ENCODE data around the gene MDFIC.
"Not testable (repeated sequence)": the region's sequence is repeated elsewhere in the genome, so short reads cannot be mapped to it uniquely, and the experiment has no call there.

MDFIC gene, protein sequence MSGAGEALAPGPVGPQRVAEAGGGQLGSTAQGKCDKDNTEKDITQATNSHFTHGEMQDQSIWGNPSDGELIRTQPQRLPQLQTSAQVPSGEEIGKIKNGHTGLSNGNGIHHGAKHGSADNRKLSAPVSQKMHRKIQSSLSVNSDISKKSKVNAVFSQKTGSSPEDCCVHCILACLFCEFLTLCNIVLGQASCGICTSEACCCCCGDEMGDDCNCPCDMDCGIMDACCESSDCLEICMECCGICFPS

GRCh38 chr7:114922026-114922651, at the start of gene MDFIC:
TSS of gene MDFIC (plus strand) at chr7:114922094. CDS start at chr7:114923034, 940 bp downstream.
- peak; percentile 71 to 76 for DNase-seq

GRCh38 chr7:114874170-114874569, 47.7 kb upstream of the MDFIC start:
- DNase-seq = no peak

DNA sequence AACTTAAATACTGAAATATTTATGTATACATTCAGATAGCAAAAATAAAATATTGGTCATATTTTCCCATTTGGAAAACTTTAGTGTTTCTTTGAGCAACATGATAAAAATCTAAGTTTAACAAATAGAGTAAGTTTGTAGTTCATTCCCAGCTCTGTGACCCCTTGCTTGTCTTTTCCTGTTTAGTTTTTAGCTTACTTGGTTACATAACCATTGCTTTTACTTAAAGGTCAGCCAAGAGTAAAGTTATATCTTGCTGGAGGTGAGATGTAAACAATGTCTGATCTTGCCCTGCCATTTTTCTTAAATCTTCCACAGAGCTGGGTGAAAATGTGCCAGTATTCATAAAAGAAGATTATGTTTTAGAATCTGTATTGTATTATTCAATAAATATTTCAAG, 46.7 kb upstream of the MDFIC start:
- DNase-seq = no peak

- DNase-seq = no peak
Observed at GRCh38 chr7:114879554-114879953, 42.3 kb upstream of the MDFIC start.

DNA sequence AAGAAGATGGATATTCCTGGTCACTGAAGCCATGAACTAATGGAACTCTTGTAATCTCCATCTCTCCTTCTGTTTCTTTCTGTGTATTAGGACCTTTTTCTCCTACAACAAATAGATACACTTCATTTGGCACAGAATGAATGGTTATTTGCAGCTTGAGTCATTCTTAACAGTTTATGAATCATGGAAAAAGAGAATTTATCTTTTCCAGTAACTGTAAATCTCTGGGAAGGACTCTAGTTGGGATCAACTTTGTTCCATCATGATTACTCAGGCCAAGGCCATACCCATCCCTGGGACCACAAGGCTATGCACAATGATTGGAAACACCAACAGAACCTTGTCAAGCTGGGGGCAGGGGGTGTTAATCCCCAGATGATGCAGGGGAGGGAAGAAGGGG, 36.1 kb upstream of the MDFIC start:
- no peak for DNase-seq

- no peak for DNase-seq
Observed at GRCh38 chr7:114886241-114886640, 35.7 kb upstream of the MDFIC start.

DNA sequence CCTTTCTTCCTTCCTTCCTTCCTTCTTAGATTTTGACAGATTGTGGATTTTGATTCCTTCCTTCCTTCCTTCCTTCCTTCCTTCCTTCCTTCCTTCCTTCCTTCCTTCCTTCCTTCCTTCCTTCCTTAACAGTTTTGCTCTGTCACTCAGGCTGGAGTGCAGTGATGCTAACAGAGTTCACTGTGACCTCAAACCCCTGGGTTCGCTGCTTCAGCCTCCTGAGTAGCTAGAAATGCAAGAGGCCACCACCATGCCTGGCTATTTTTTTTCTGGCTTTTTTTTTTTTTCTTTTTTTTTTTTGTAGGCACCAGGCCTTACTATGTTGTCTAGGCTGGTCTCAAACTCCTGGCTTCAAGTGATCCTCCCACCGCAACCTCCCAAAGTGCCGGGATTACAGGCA, 32.8 kb upstream of the MDFIC start:
- DNase-seq = not testable (repeated sequence)

DNA sequence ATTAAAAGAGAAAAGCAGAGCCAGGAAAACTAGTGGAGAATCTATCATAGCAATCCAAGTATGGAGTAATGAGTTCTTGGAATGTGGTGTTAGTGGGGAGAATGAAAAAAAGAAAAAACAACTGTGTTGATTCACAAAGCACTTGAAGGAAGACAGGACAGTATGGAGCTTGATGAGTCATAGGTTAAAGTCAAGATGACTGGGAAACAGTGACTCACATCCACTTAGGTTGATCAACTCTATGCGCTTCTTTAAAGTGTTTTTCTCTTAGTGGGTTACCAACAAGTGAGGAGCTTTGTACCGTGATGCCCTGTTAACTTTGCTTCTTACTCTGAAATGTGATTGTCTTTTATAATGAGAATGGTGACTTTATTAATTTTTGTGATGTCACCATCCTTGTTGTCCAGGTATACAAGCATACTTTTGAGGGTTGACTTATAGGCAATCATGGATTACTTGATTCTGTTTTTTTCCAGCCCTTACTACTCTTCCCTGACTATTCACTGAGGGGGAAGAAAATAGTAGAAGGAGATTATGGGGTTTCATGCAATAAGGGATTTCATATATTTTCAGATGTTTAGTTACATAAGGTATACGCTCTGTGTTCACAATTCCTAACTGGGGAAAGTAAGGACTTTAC, 32.1 kb upstream of the MDFIC start:
- no peak for DNase-seq

DNA sequence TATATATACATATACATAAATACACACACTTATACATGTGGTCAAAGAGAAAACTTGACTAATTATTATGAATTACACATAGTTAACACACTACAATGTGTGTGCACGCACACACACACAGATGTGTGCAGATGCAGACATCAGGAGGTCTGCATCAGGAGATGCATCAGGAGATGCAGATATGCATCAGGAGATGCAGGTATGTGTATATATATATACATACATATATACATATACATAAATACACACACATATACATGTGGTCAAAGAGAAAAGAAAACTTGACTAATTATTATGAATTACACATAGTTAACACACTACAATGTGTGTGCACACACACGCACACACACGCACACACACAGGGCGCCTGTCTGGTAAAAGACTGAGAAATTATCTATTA, 31.3 kb upstream of the MDFIC start:
- DNase-seq = no peak

GRCh38 chr7:114900127-114900526, 21.8 kb upstream of the MDFIC start:
- no peak for DNase-seq

DNA sequence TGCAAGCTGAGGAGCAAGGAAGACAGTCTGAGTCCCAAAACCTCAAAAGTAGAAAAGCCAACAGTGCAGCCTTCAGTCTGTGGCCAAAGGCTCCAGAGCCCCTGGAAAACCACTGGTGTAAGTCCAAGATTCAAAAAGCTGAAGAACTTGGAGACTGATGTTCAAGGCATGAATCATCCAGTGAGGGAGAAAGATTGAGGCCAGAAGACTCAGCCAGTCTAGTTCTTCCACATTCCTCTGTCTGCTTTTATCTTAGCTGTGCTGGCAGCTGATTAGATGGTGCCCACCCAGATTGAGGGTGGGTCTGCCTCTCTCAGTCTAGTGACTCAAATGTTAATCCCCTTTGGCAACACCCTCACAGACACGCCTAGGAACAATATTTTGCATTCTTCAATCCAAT, 20.1 kb upstream of the MDFIC start:
- no peak for DNase-seq

DNA sequence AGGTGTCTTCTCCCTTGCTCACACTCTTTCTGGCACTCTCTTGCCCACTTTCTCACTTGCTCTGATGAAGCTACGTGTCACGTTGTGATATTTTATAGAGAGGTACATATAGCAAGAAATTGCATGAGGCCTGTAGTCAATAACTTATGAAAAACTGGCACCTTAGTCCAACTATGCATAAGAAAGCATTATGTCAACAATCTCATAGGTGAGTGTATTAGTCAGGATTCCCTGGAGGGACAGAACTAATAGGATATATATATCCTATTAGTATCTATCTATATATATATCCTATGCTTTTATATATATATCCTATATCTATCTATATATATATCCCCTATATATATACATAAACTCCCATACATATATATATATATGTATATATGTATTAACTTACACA, 18.8 kb upstream of the MDFIC start:
- DNase-seq = no peak

DNA sequence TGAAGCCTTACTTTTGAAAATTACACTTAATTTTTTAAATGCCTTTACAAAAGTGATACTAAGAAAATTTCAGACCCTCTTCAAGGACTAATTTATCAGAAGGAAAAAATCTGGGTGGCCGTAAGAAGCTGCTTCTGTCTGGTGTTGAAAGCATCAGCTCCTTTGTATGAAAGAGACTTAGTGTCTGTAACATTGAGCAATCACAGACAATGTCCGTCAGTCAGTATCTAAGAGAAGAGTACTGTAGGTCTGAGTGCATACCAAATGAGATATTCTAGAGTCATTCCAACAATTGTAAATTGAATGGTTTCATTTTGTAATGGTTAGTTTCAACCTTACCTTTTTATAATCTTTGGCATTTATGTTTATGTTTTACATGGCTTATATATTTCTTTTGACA, 11.1 kb upstream of the MDFIC start:
- no peak for DNase-seq

- no peak for DNase-seq
Observed at GRCh38 chr7:114911411-114911810, 10.5 kb upstream of the MDFIC start.

DNA sequence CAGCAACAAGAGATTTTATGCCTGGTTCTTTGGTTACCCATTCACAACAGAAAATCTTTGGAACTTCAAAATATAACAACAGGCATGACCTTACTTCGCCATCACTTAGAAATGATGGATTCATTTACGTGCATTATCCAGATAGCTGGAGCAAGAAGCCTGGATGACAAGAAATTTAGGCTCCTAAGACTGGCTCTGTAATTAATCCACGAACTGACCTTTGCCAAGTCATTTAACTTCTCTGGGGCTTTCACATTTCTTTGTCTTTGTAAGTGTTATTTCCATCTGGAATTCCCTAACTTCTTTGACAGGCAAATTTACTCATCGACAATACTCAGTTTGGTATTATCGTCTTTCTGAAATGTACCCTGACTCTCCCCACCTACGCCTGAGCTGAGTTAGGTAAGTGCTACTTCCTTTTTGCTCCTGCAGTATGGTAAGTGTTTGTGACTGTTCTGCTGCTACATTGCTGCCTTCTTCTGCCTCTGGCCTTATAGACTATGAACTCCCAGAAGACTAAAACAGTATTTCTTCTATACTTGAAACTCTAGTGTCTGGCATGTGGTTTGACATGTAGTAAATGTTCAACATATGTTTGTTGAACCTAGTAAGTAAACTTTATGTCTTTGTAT, 5.5 kb upstream of the MDFIC start:
- peak; percentile 29 to 66 for DNase-seq

- no peak for DNase-seq
Observed at GRCh38 chr7:114917211-114917839, 4.6 kb upstream of the MDFIC start.

- DNase-seq = no peak
Observed at GRCh38 chr7:114919587-114919986, 2.3 kb upstream of the MDFIC start.

DNA sequence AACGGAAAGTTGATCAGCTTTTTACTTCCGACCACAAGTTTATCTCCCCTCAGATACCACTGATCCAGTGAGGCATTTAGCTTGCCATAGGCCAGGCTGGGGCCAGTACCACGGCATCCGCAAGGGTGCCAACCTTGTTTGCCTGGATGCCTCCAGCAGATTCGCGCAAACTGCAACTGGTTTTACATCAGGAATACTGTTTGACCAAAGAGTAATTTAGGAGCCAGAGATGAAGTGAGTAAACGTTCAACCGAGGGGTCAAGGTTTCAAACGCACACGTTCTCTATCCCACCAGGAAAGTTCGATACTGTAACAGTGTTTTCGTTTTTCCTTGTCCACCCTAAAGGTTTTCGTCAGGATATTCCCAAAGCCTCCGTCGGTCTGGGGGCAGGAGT, 266 bp upstream of the MDFIC start:
- DNase-seq = peak; percentile 33 to 44

GRCh38 chr7:114922652-114923402, 933 bp downstream of the MDFIC start:
- peak; percentile 48 to 70 for DNase-seq

- no peak for DNase-seq
Observed at GRCh38 chr7:114923403-114923713, 1.5 kb downstream of the MDFIC start.

GRCh38 chr7:114924038-114924712, 2.3 kb downstream of the MDFIC start:
- no peak for DNase-seq

GRCh38 chr7:114925434-114925833, 3.5 kb downstream of the MDFIC start:
- DNase-seq = no peak
